HCT116 (cell line): ENCODE results near the gene CTRB2. TPM values are rescaled to one million over a fixed set of nuclear protein-coding genes. Genes with fewer than 3 reads are reported as not detected.

Source experiments
- ATAC-seq: fragments of 200-7000 bp; cut with Tn5 transposase; 2 replicates; pipeline ENCODE4 v1.9.1; 2020; ENCODE audit warnings: mild to moderate bottlenecking, moderate library complexity
- BruUV-seq: library from RNA; stranded (reverse); fragments of 400-500 nt; replicated peaks from 2 replicates; lab custom pipeline; 2021; lab: Mats Ljungman, UMichigan
- CTCF ChIA-PET: fragments of 300-600 bp; sonication (Branson Sonifier 250); formaldehyde crosslinking; loops from one replicate; lab custom pipeline; 2021; ENCODE audit warnings: antibody characterized with exemption; lab: Charles Lee
- POLR2A ChIA-PET: fragments of 300-600, 350-600 bp; sonication (Branson Sonifier 250); formaldehyde crosslinking; loops from one replicate; lab custom pipeline; 2021; ENCODE audit warnings: antibody characterized with exemption; lab: Charles Lee
- RAD21 ChIA-PET, 2 experiments: fragments of 300-600 bp; sonication (Branson Sonifier 250); formaldehyde crosslinking; loops; one replicate each; lab custom pipeline; 2023; ENCODE audit warnings: low total read pairs in 2 of 2; ENCODE audit not compliant: uncharacterized antibody in 2 of 2, unreplicated experiment in 2 of 2, low non-redundant PET in 1 of 2; lab: Charles Lee
- DNase-seq: peaks from one replicate; pipeline ENCODE4 v3.0.0-alpha.2; 2010; ENCODE audit warnings: low read depth, low spot score
- H2AFZ ChIP-seq: fragments of 200-600 bp; shearing (Covaris generic), sonication (generic); 2 replicates; pipeline ENCODE4 v1.6.1; 2017; ENCODE audit warnings: low read depth, mixed run types, mixed read lengths, antibody characterized with exemption, low read length; ENCODE audit not compliant: poor library complexity, severe bottlenecking
- H3K27ac ChIP-seq: 2 replicates; pipeline ENCODE4 v1.5.1; 2012; ENCODE audit warnings: low read depth, low read length
- H3K27me3 ChIP-seq: fragments of 200-600 bp; sonication (generic); 2 replicates; pipeline ENCODE4 v1.6.1; 2016; ENCODE audit warnings: mixed run types, low read length, mixed read lengths; ENCODE audit not compliant: insufficient read depth
- H3K36me3 ChIP-seq, 2 experiments: fragments of 200-500 bp in 1 of 2; fragments of 200-600 bp in 1 of 2; sonication (Bioruptor generic) in 1 of 2; sonication (generic) in 1 of 2; 2 replicates each; pipeline versions ENCODE4 v1.5.1 to v1.6.1; 2014 to 2016; ENCODE audit warnings: low read length in 2 of 2, inconsistent platforms in 1 of 2, mixed read lengths in 1 of 2, mixed run types in 1 of 2; ENCODE audit not compliant: insufficient read depth in 2 of 2, control insufficient read depth in 1 of 2
- H3K4me1 ChIP-seq, 2 experiments: fragments of 200-600 bp in 1 of 2; sonication (generic) in 1 of 2; 2 replicates each; pipeline versions ENCODE4 v1.5.1 to v1.6.1; 2012 to 2017; ENCODE audit warnings: low read length in 2 of 2, inconsistent platforms in 1 of 2, mild to moderate bottlenecking in 1 of 2, mixed read lengths in 1 of 2, mixed run types in 1 of 2, moderate library complexity in 1 of 2; ENCODE audit not compliant: insufficient read depth in 2 of 2, control insufficient read depth in 1 of 2
- H3K4me2 ChIP-seq: fragments of 200-600 bp; sonication (generic); 2 replicates; pipeline ENCODE4 v1.6.1; 2017; ENCODE audit warnings: mixed run types, low read length, mixed read lengths
- H3K4me3 ChIP-seq, 2 experiments: fragments of 200-600 bp in 1 of 2; sonication (generic) in 1 of 2; replicated peaks in 1 of 2; 2 replicates each; pipeline ENCODE4 v1.5.1; 2011 to 2016; ENCODE audit warnings: low read length in 2 of 2, control low read depth in 1 of 2, low read depth in 1 of 2, mild to moderate bottlenecking in 1 of 2, mixed read lengths in 1 of 2, mixed run types in 1 of 2
- H3K79me2 ChIP-seq: fragments of 200-600 bp; sonication (generic); 2 replicates; pipeline ENCODE4 v1.6.1; 2017; ENCODE audit warnings: mild to moderate bottlenecking, mixed run types, low read length, moderate library complexity, mixed read lengths; ENCODE audit not compliant: insufficient read depth
- H3K9ac ChIP-seq: fragments of 200-600 bp; sonication (generic); 2 replicates; pipeline ENCODE4 v1.6.1; 2016; ENCODE audit warnings: low read length, mixed read lengths
- H3K9me2 ChIP-seq: fragments of 200-600 bp; sonication (generic), shearing (Covaris generic); 2 replicates; pipeline ENCODE4 v1.6.1; 2017; ENCODE audit warnings: mixed run types, mild to moderate bottlenecking, moderate library complexity; ENCODE audit not compliant: insufficient read depth
- H3K9me3 ChIP-seq, 2 experiments: fragments of 200-500 bp in 1 of 2; fragments of 200-600 bp in 1 of 2; sonication (Bioruptor generic) in 1 of 2; sonication (generic) in 1 of 2; 2 replicates each; pipeline ENCODE4 v1.6.1; 2014 to 2017; ENCODE audit warnings: low read length in 2 of 2, mixed read lengths in 2 of 2, inconsistent platforms in 1 of 2, low read depth in 1 of 2, mild to moderate bottlenecking in 1 of 2, mixed run types in 1 of 2, moderate library complexity in 1 of 2; ENCODE audit not compliant: control insufficient read depth in 1 of 2, insufficient read depth in 1 of 2
- H4K20me1 ChIP-seq: fragments of 200-600 bp; sonication (generic), shearing (Covaris generic); 2 replicates; pipeline ENCODE4 v1.6.1; 2017; ENCODE audit warnings: mixed run types, mild to moderate bottlenecking, moderate library complexity; ENCODE audit not compliant: insufficient read depth
- ATF3 ChIP-seq: IDR thresholded peaks from 2 replicates; pipeline ENCODE4 v1.6.1; 2012
- CBX3 ChIP-seq: IDR thresholded peaks from 2 replicates; pipeline ENCODE4 v1.6.1; 2012; ENCODE audit warnings: low read depth
- CEBPB ChIP-seq: IDR thresholded peaks from 2 replicates; pipeline ENCODE4 v1.6.1; 2012; ENCODE audit warnings: low read depth
- CTCF ChIP-seq, 3 experiments: fragments of 200-600 bp in 1 of 3; sonication (generic) in 1 of 3; IDR thresholded peaks in 2 of 3; conservative IDR thresholded peaks in 1 of 3; 2 replicates each; pipeline ENCODE4 v1.5.1; 2012 to 2017; ENCODE audit warnings: low read depth in 2 of 3, low read length in 2 of 3, antibody characterized with exemption in 1 of 3, borderline replicate concordance in 1 of 3, control low read depth in 1 of 3, mild to moderate bottlenecking in 1 of 3, mixed read lengths in 1 of 3, mixed run types in 1 of 3, moderate library complexity in 1 of 3; ENCODE audit not compliant: insufficient read depth in 1 of 3
- EZH2phosphoT487 ChIP-seq: fragments of 200-600 bp; IDR thresholded peaks from 2 replicates; pipeline ENCODE4 v1.6.1; 2018; ENCODE audit warnings: antibody characterized with exemption, borderline replicate concordance
- JUND ChIP-seq: IDR thresholded peaks from 2 replicates; pipeline ENCODE4 v1.6.1; 2012
- REST ChIP-seq: IDR thresholded peaks from 2 replicates; pipeline ENCODE4 v1.6.1; 2012; ENCODE audit warnings: low read depth
- SIN3A ChIP-seq: IDR thresholded peaks from 2 replicates; pipeline ENCODE4 v1.6.1; 2012; ENCODE audit warnings: low read depth
- SRF ChIP-seq: IDR thresholded peaks from 2 replicates; pipeline ENCODE4 v1.6.1; 2012; ENCODE audit warnings: low read depth
- TCF7L2 ChIP-seq: IDR thresholded peaks from 2 replicates; pipeline ENCODE4 v1.7.0; 2011; ENCODE audit warnings: borderline replicate concordance, inconsistent platforms; ENCODE audit not compliant: insufficient read depth, insufficient read length; ENCODE audit errors: extremely low read depth
- YY1 ChIP-seq: IDR thresholded peaks from 2 replicates; pipeline ENCODE4 v1.6.1; 2011; ENCODE audit warnings: low read length, low read depth, moderate library complexity, mild to moderate bottlenecking; ENCODE audit not compliant: insufficient replicate concordance; ENCODE audit errors: extremely low read depth
- ZBTB33 ChIP-seq: IDR thresholded peaks from 2 replicates; pipeline ENCODE4 v1.6.1; 2011; ENCODE audit warnings: mild to moderate bottlenecking, low read length, moderate library complexity; ENCODE audit not compliant: insufficient replicate concordance; ENCODE audit errors: extremely low read depth
- ZFX ChIP-seq: fragments of 450-650 bp; IDR thresholded peaks from 2 replicates; pipeline ENCODE4 v1.6.1; 2017
- intact Hi-C: fragments of 100-400 bp; cut with micrococcal nuclease; formaldehyde crosslinking; loops from 2 replicates; pipeline ENCODE4 v1.10.0; 2022
- total RNA-seq: library from RNA; stranded (reverse); gene quantifications from one replicate; pipeline ENCODE4 v1.2.1, GENCODE V29; 2021; ENCODE audit not compliant: unreplicated experiment

The CTRB2 gene
- total RNA-seq, 1 experiment from 2014 or later: 10.0 TPM

GRCh38 chr16:75247249-75247648, 40.3 kb upstream of the CTRB2 start:
- H2AFZ ChIP-seq: no peak overlapping the region
- ATAC-seq: no peak
- no peak overlapping the region for H3K4me3 ChIP-seq
- TF ChIP-seq ZFX (no peak), YY1 (no peak), CBX3 (no peak), CEBPB (no peak), EZH2phosphoT487 (no peak), SRF (no peak), JUND (no peak), SIN3A (no peak), ATF3 (no peak), TCF7L2 (no peak), ZBTB33 (no peak), CTCF (IDR thresholded peaks at IDR 0.05 in 2 of 3, conservative IDR thresholded peaks at IDR 0.05 in 1 of 3; ENCODE audit: borderline replicate concordance in 1 of 3, insufficient read depth in 1 of 3, low read depth in 2 of 3, low read length in 2 of 3) (no peak), REST (no peak)
- H3K9me3 ChIP-seq: no peaks in the 10 kb centered on the region
- peak overlapping the region; percentile 67 for H3K9ac ChIP-seq
- intact Hi-C loops: no loop called here
- BruUV-seq: no TSS peak
- H4K20me1 ChIP-seq: no peaks in the 10 kb centered on the region
- ChIA-PET POLR2A (interaction anchor here (1.0 kb wide), 1 partner anchor 13 kb away, joined by 3 read pairs; no protein-coding TSS in a partner anchor), RAD21 (no interaction called here), CTCF (no interaction called here)
- H3K4me2 ChIP-seq: peak overlapping the region; percentile 64
- H3K36me3 ChIP-seq: peaks cover 0 to under 1% of the 10 kb centered on the region in 2 experiments; a peak in 1 of 4 replicates
- no peak for DNase-seq
- peaks cover 81% of the 10 kb centered on the region for H3K79me2 ChIP-seq
- peak overlapping the region; percentile 97; the same call in 1 of the 2 replicates for H3K27ac ChIP-seq
- peaks cover 74 to 78% of the 10 kb centered on the region in 2 experiments for H3K4me1 ChIP-seq
- H3K27me3 ChIP-seq: no peaks in the 10 kb centered on the region
- H3K9me2 ChIP-seq: no peaks in the 10 kb centered on the region
